K562 (cell line): Measurements from ENCODE around the gene CERS6. TPM values are rescaled to one million over a fixed set of nuclear protein-coding genes. Genes with fewer than 3 reads are reported as not detected.

Experiments used
- ATAC-seq: fragments of 200-7000 bp; cut with Tn5 transposase; 3 replicates; pipeline ENCODE4 v1.9.1; 2020; ENCODE audit warnings: moderate library complexity
- BruUV-seq: library from RNA; stranded (reverse); fragments of 400-500 nt; replicated peaks from 2 replicates; lab custom pipeline; 2021; lab: Mats Ljungman, UMichigan
- CTCF ChIA-PET: fragments of 300-600 bp; formaldehyde crosslinking; extraction: SDS; loops from one replicate; lab custom pipeline; 2021; ENCODE audit warnings: low intra/inter-chr PET ratio; lab: Yijun Ruan, JAX
- POLR2A ChIA-PET: fragments of 300-600, 350-650 bp; sonication (Branson Sonifier 250); formaldehyde crosslinking; extraction: SDS; loops from one replicate; lab custom pipeline; 2021; ENCODE audit warnings: antibody characterized with exemption, inconsistent platforms; lab: Yijun Ruan, JAX
- DNase-seq, 4 experiments: peaks; one replicate each; pipeline versions ENCODE4 v3.0.0 to v3.0.0-alpha.2; 2011 to 2018; ENCODE audit warnings: low spot score in 3 of 4, mixed read lengths in 3 of 4; ENCODE audit errors: extremely low read depth in 1 of 4
- FAIRE-seq: peaks from 2 replicates; lab custom pipeline; 2011; peaks lifted over from hg19 to GRCh38; lab: Jason Lieb, UNC
- H2AFZ ChIP-seq: 2 replicates; pipeline ENCODE4 v1.6.0; 2011; ENCODE audit warnings: low read depth, low read length, control low read depth, inconsistent platforms
- H3K27ac ChIP-seq: fragments of 200-600 bp; 3 replicates; pipeline ENCODE4 v1.8.0; 2011; ENCODE audit warnings: low read depth, mild to moderate bottlenecking, control low read depth, inconsistent platforms, low read length, moderate library complexity, mixed read lengths; ENCODE audit errors: extremely low read depth
- H3K27me3 ChIP-seq, 2 experiments: fragments of 300-600 bp in 1 of 2; 2 replicates in 1 of 2; 3 replicates in 1 of 2; pipeline versions ENCODE4 v1.6.0 to v1.8.0; 2011; ENCODE audit warnings: inconsistent platforms in 2 of 2, low read length in 2 of 2, mild to moderate bottlenecking in 1 of 2, mixed read lengths in 1 of 2, moderate library complexity in 1 of 2; ENCODE audit not compliant: control insufficient read depth in 2 of 2, insufficient read depth in 2 of 2
- H3K36me3 ChIP-seq: fragments of 300-600 bp; 3 replicates; pipeline ENCODE4 v1.8.0; 2011; ENCODE audit warnings: mild to moderate bottlenecking, low read length, inconsistent platforms; ENCODE audit not compliant: control insufficient read depth, insufficient read depth
- H3K4me1 ChIP-seq, 2 experiments: fragments of 200-600 bp in 1 of 2; replicated peaks in 1 of 2; 2 replicates in 1 of 2; 3 replicates in 1 of 2; pipeline versions ENCODE4 v1.5.1 to v1.8.0; 2011; ENCODE audit warnings: inconsistent platforms in 2 of 2, low read length in 2 of 2, mild to moderate bottlenecking in 1 of 2, mixed read lengths in 1 of 2, moderate library complexity in 1 of 2; ENCODE audit not compliant: control insufficient read depth in 2 of 2, insufficient read depth in 2 of 2
- H3K4me2 ChIP-seq: 2 replicates; pipeline ENCODE4 v1.6.1; 2011; ENCODE audit warnings: low read length, control low read depth, inconsistent platforms, mixed read lengths; ENCODE audit not compliant: insufficient read depth
- H3K4me3 ChIP-seq: fragments of 200-600 bp; sonication (generic), shearing (Covaris generic); 2 replicates; pipeline ENCODE4 v1.5.1; 2016; ENCODE audit warnings: control low read depth, inconsistent platforms
- H3K79me2 ChIP-seq: fragments of 200-600 bp; 3 replicates; pipeline ENCODE4 v1.8.0; 2011; ENCODE audit warnings: low read length, inconsistent platforms; ENCODE audit not compliant: control insufficient read depth, insufficient read depth
- H3K9ac ChIP-seq, 2 experiments: 2 replicates each; pipeline versions ENCODE4 v1.6.0 to v1.6.1; 2011; ENCODE audit warnings: low read depth in 2 of 2, low read length in 2 of 2, control low read depth in 1 of 2, inconsistent platforms in 1 of 2, mild to moderate bottlenecking in 1 of 2, mixed read lengths in 1 of 2; ENCODE audit not compliant: insufficient read depth in 1 of 2
- H3K9me1 ChIP-seq: one replicate; pipeline ENCODE4 v1.6.0; 2011; ENCODE audit warnings: inconsistent platforms, mild to moderate bottlenecking, low read length, moderate library complexity; ENCODE audit not compliant: control insufficient read depth, insufficient read depth
- H3K9me3 ChIP-seq: replicated peaks from 2 replicates; pipeline ENCODE4 v1.5.1; 2011; ENCODE audit warnings: low read depth, low read length, inconsistent platforms; ENCODE audit not compliant: control insufficient read depth, insufficient read depth
- H4K20me1 ChIP-seq: replicated peaks from 2 replicates; pipeline ENCODE4 v1.6.1; 2011; ENCODE audit warnings: low read length, inconsistent platforms, mixed read lengths; ENCODE audit not compliant: control insufficient read depth, insufficient read depth
- ARHGAP35 ChIP-seq: fragments of 450-650 bp; IDR thresholded peaks from 2 replicates; pipeline ENCODE4 v1.6.1; 2018; ENCODE audit not compliant: partially characterized antibody
- ARID1B ChIP-seq: fragments of 450-650 bp; IDR thresholded peaks from 2 replicates; pipeline ENCODE4 v1.6.1; 2016; ENCODE audit warnings: antibody characterized with exemption, mild to moderate bottlenecking, inconsistent platforms
- BRD9 ChIP-seq: fragments of 450-650 bp; IDR thresholded peaks from 2 replicates; pipeline ENCODE4 v1.6.1; 2018; ENCODE audit warnings: low read depth; ENCODE audit not compliant: partially characterized antibody
- CBFA2T3 ChIP-seq: fragments of 450-650 bp; IDR thresholded peaks from 2 replicates; pipeline ENCODE4 v1.6.1; 2017
- CTBP1 ChIP-seq: fragments of 450-650 bp; IDR thresholded peaks from 2 replicates; pipeline ENCODE4 v1.6.1; 2016; ENCODE audit warnings: borderline replicate concordance
- EP300 ChIP-seq: IDR thresholded peaks from 2 replicates; pipeline ENCODE4 v1.6.1; 2012; ENCODE audit warnings: low read length, improper control_type of control experiment
- ETV5 ChIP-seq: sonication (generic); formaldehyde crosslinking; IDR thresholded peaks from 2 replicates; pipeline ENCODE4 v1.4.0; 2020; ENCODE audit warnings: low read depth, mild to moderate bottlenecking, missing genetic modification reagents
- FOXA3 ChIP-seq, 2 experiments: fragments of 450-650 bp in 1 of 2; sonication (generic) in 1 of 2; formaldehyde crosslinking; IDR thresholded peaks in 1 of 2; conservative IDR thresholded peaks in 1 of 2; 2 replicates each; pipeline versions ENCODE4 v1.4.0 to v1.8.0; 2020 to 2022; ENCODE audit warnings: mild to moderate bottlenecking in 2 of 2, missing genetic modification reagents in 1 of 2
- GATA2 ChIP-seq: sonication (generic); formaldehyde crosslinking; IDR thresholded peaks from 2 replicates; pipeline ENCODE4 v1.4.0; 2020; ENCODE audit warnings: mild to moderate bottlenecking, missing genetic modification reagents
- ILK ChIP-seq: fragments of 450-650 bp; IDR thresholded peaks from 2 replicates; pipeline ENCODE4 v1.6.1; 2016; ENCODE audit warnings: missing genetic modification characterization, low read depth, mild to moderate bottlenecking, missing compliant biosample characterization, moderate library complexity, borderline replicate concordance
- IRF2 ChIP-seq: sonication (generic); formaldehyde crosslinking; IDR thresholded peaks from 2 replicates; pipeline ENCODE4 v1.8.1; 2022; ENCODE audit warnings: mild to moderate bottlenecking, missing genetic modification reagents
- MXI1 ChIP-seq: IDR thresholded peaks from 2 replicates; pipeline ENCODE4 v1.6.1; 2011; ENCODE audit warnings: low read depth, mild to moderate bottlenecking, improper control_type of control experiment, low read length
- NCOR1 ChIP-seq: fragments of 450-650 bp; IDR thresholded peaks from 2 replicates; pipeline ENCODE4 v1.6.1; 2016; ENCODE audit warnings: mild to moderate bottlenecking, moderate library complexity
- NEUROD1 ChIP-seq: fragments of 150-350 bp; IDR thresholded peaks from 2 replicates; pipeline ENCODE4 v1.6.1; 2014; ENCODE audit warnings: borderline replicate concordance, low read length, low read depth; ENCODE audit not compliant: partially characterized antibody
- NUFIP1 ChIP-seq: fragments of 450-650 bp; IDR thresholded peaks from 2 replicates; pipeline ENCODE4 v1.6.1; 2018; ENCODE audit not compliant: partially characterized antibody
- RCOR1 ChIP-seq, 2 experiments: IDR thresholded peaks; 2 replicates each; pipeline ENCODE4 v1.6.1; 2012; ENCODE audit warnings: low read depth in 2 of 2, low read length in 2 of 2, borderline replicate concordance in 1 of 2, improper control_type of control experiment in 1 of 2
- SAFB2 ChIP-seq: fragments of 200-400 bp; formaldehyde crosslinking; IDR thresholded peaks from 2 replicates; pipeline ENCODE4 v1.6.1; 2018; ENCODE audit warnings: borderline replicate concordance, low read length, low read depth, moderate library complexity; ENCODE audit not compliant: severe bottlenecking
- TAL1 ChIP-seq: fragments of 450-650 bp; IDR thresholded peaks from 2 replicates; pipeline ENCODE4 v1.6.1; 2016; ENCODE audit warnings: mild to moderate bottlenecking
- TCF3 ChIP-seq: sonication (generic); formaldehyde crosslinking; IDR thresholded peaks from 2 replicates; pipeline ENCODE4 v1.4.0; 2020; ENCODE audit warnings: mild to moderate bottlenecking, missing genetic modification reagents
- TEAD1 ChIP-seq, 2 experiments: fragments of 450-650 bp in 1 of 2; sonication (generic) in 1 of 2; formaldehyde crosslinking; IDR thresholded peaks; 2 replicates each; pipeline versions ENCODE4 v1.4.0 to v1.8.0; 2020 to 2022; ENCODE audit warnings: mild to moderate bottlenecking in 2 of 2, missing genetic modification reagents in 1 of 2
- TEAD4 ChIP-seq, 2 experiments: sonication (generic) in 1 of 2; formaldehyde crosslinking in 1 of 2; IDR thresholded peaks; 2 replicates each; pipeline versions ENCODE4 v1.6.1 to v1.8.0; 2012 to 2022; ENCODE audit warnings: borderline replicate concordance in 1 of 2, inconsistent platforms in 1 of 2, low read length in 1 of 2, mild to moderate bottlenecking in 1 of 2, missing genetic modification reagents in 1 of 2
- WGBS: fragments of 100-300 bp; shearing (Covaris generic); methylation state at CpG from one replicate; pipeline ENCODE4 v1.1.6; 2016; ENCODE audit warnings: low coverage, mixed read lengths; ENCODE audit not compliant: insufficient coverage; ENCODE audit errors: missing lambda C conversion rate; 5-methylcytosine and 5-hydroxymethylcytosine counted together
- in situ Hi-C: fragments of 300-500 bp; cut with MboI; formaldehyde crosslinking; loops from 4 replicates; pipeline ENCODE4 v1.15.0; 2018; ENCODE audit warnings: inconsistent platforms, mixed read lengths
- intact Hi-C: fragments of 100-400 bp; cut with micrococcal nuclease; formaldehyde crosslinking; loops from 2 replicates; pipeline ENCODE4 v1.14.2; 2022
- polyA plus RNA-seq, 8 experiments: library from polyadenylated mRNA; depleted of rRNA in 4 of 8; stranded (reverse) in 5 of 8; unstranded in 3 of 8; fragments of >200 nt; fragmentation: Nextera tagmentation in 2 of 8; fragmentation: Illumina TruSeq in 1 of 8; extraction: Ambion mirVana in 2 of 8; extraction: Trizol in 1 of 8; gene quantifications; 2 replicates each; pipeline versions ENCODE4 v1.2.1 to v1.2.3, GENCODE V29; 2011 to 2014; ENCODE audit warnings: inconsistent platforms in 1 of 8, missing spikeins in 1 of 8
- total RNA-seq, 7 experiments: library from RNA; depleted of rRNA in 6 of 7; stranded (reverse); fragments of >200 nt in 6 of 7; fragmentation: Illumina TruSeq in 2 of 7; extraction: Trizol in 2 of 7; gene quantifications; 2 replicates each; pipeline versions ENCODE4 v1.2.1 to v1.2.3, GENCODE V29; 2011 to 2021; ENCODE audit warnings: low replicate concordance in 1 of 7
- TF ChIP-seq, protein P1 (sequence below): sonication (generic); formaldehyde crosslinking; IDR thresholded peaks from 2 replicates; pipeline ENCODE4 v1.8.0; 2022; ENCODE audit warnings: missing genetic modification reagents, mild to moderate bottlenecking, moderate library complexity, borderline replicate concordance

The CERS6 gene
- total and polyA plus RNA-seq, 9 of the 15 experiments (the other 6 are each of a cell fraction or from before 2014, with no cell fraction given), result 1.6 to 13.6 (median 11.4) TPM

DNA sequence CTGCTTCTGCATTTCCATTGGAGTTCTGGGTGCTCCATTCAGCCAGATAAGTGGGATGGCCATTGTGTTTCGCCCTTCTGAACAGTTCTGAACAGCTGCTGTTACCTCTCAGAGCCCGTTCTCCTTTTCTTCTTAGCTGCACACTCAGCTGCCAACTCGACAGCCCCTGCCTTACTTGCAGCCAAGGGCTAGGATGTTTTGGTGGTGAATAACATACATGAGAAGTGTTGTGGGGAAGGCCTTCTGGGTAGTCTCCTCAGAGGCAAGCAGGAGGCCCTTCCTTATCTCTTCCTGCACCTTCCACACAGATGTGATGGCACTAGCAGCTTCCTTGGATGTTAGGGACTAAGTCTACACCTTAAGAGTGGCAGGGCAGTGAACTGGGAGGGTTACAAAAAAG lies 207.9 kb downstream of the CERS6 start:
- intact Hi-C loops (no loop called here), in situ Hi-C loops (no loop called here)
- Histone ChIP-seq H3K27ac (no peak overlapping the region; the same call in 2 of the 3 replicates), H3K9ac (no peak overlapping the region), H4K20me1 (no peaks in the 10 kb centered on the region), H3K9me1 (no peaks in the 10 kb centered on the region), H3K27me3 (no peaks in the 10 kb centered on the region), H3K4me1 (peaks cover 3 to 7% of the 10 kb centered on the region in 2 experiments; a peak in 3 of 5 replicates), H2AFZ (peak overlapping the region; percentile 64; the same call in 1 of the 2 replicates), H3K4me2 (peak overlapping the region; percentile 41; the same call in 1 of the 2 replicates), H3K36me3 (no peaks in the 10 kb centered on the region), H3K79me2 (no peaks in the 10 kb centered on the region), H3K9me3 (no peaks in the 10 kb centered on the region), H3K4me3 (no peak overlapping the region)
- BruUV-seq, result no TSS peak
- 21% methylated on average over 3 of the region's 3 CpGs for WGBS
- POLR2A ChIA-PET, result interaction anchor here (0.6 kb wide), 1 partner anchor 317 kb away, joined by 3 read pairs; no protein-coding TSS in a partner anchor
- FAIRE-seq (peak; percentile 74), ATAC-seq (peak; percentile 88), DNase-seq (peak in 2 of 4 experiments; percentile 60 to 74)
- no peak for TF ChIP-seq SAFB2
- TF ChIP-seq ARID1B, result peak; percentile 62
- TF ChIP-seq, protein P1, sequence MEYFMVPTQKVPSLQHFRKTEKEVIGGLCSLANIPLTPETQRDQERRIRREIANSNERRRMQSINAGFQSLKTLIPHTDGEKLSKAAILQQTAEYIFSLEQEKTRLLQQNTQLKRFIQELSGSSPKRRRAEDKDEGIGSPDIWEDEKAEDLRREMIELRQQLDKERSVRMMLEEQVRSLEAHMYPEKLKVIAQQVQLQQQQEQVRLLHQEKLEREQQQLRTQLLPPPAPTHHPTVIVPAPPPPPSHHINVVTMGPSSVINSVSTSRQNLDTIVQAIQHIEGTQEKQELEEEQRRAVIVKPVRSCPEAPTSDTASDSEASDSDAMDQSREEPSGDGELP (CRISPR knock-in tag), result peak; percentile 48; the same call in 1 of the 2 replicates
- no peak for TF ChIP-seq ARHGAP35
- peak; percentile 59 for TF ChIP-seq CBFA2T3
- 0 out of 2 replicates have a peak, but pooled peaks have one; percentile 3 for TF ChIP-seq EP300
- TF ChIP-seq MXI1, result no peak
- no peak for TF ChIP-seq ILK (tag)
- peak; percentile 63; the same call in 1 of the 2 replicates for TF ChIP-seq CTBP1
- peak in 1 of 2 experiments; percentile 57; a peak in 1 of 4 replicates for TF ChIP-seq RCOR1 (IDR thresholded peaks at IDR 0.05; ENCODE audit: borderline replicate concordance in 1 of 2, low read depth in 2 of 2, low read length in 2 of 2)
- no peak for TF ChIP-seq BRD9
- TF ChIP-seq TAL1, result peak; percentile 46
- peak; percentile 74 for TF ChIP-seq GATA2 (CRISPR knock-in tag)
- peak in 1 of 2 experiments; percentile 66; a peak in 1 of 4 replicates for TF ChIP-seq FOXA3 (CRISPR knock-in tag; conservative IDR thresholded peaks at IDR 0.05 in 1 of 2, IDR thresholded peaks at IDR 0.05 in 1 of 2)
- peak; percentile 12 for TF ChIP-seq NEUROD1
- TF ChIP-seq NCOR1, result 0 out of 2 replicates have a peak, but pooled peaks have one; percentile 35
- no peak for TF ChIP-seq NUFIP1
- TF ChIP-seq ETV5 (CRISPR knock-in tag), result peak; percentile 44; the same call in 1 of the 2 replicates
- peak; percentile 81 for TF ChIP-seq TCF3
- 0 out of 4 replicates have a peak, but pooled peaks of 1 of the 2 experiments have one; percentile 45 for TF ChIP-seq TEAD1 (CRISPR knock-in tag; IDR thresholded peaks at IDR 0.05)
- TF ChIP-seq IRF2, result no peak
- TF ChIP-seq TEAD4 (IDR thresholded peaks at IDR 0.05; ENCODE audit: low read length), result peak; percentile 52; the same call in 1 of the 2 replicates
- no peak for TF ChIP-seq TEAD4 (CRISPR knock-in tag; IDR thresholded peaks at IDR 0.05; ENCODE audit: borderline replicate concordance)
- CTCF ChIA-PET, result no interaction called here
